ENCODE measurements around the gene AMOTL1. TPM values are rescaled to one million over a fixed set of nuclear protein-coding genes. Genes with fewer than 3 reads are reported as not detected.

The AMOTL1 gene
- total RNA-seq, 1 donor from 2014 or later = 45.6 TPM

GRCh38 chr11:94837317-94837716, 69.2 kb downstream of the AMOTL1 start:
- Mint-ChIP-seq H3K36me3 (ENCODE audit: low read depth) (peaks cover 13% of the 10 kb centered on the region), H3K4me1 (ENCODE audit: low read depth) (peaks cover 42% of the 10 kb centered on the region), H3K27ac (ENCODE audit: unreplicated experiment) (no peak overlapping the region), H3K27me3 (ENCODE audit: low read depth) (no peaks in the 10 kb centered on the region), H3K9me3 (ENCODE audit: low read depth) (no peaks in the 10 kb centered on the region), H3K4me3 (ENCODE audit: unreplicated experiment) (no peak overlapping the region)
- no peak for DNase-seq (ENCODE audit: low spot score)
- TF ChIP-seq CTCF (IDR thresholded peaks at IDR 0.05) = no peak

GRCh38 chr11:94838027-94838731, 70.0 kb downstream of the AMOTL1 start:
- Mint-ChIP-seq H3K36me3 (ENCODE audit: low read depth) (peaks cover 14% of the 10 kb centered on the region), H3K9me3 (ENCODE audit: low read depth) (no peaks in the 10 kb centered on the region), H3K27me3 (ENCODE audit: low read depth) (no peaks in the 10 kb centered on the region), H3K4me1 (ENCODE audit: low read depth) (peaks cover 42% of the 10 kb centered on the region), H3K27ac (ENCODE audit: unreplicated experiment) (no peak overlapping the region), H3K4me3 (ENCODE audit: unreplicated experiment) (no peak overlapping the region)
- DNase-seq (ENCODE audit: low spot score) = no peak
- no peak for TF ChIP-seq CTCF (IDR thresholded peaks at IDR 0.05)

- Mint-ChIP-seq H3K27ac (ENCODE audit: unreplicated experiment) (no peak overlapping the region), H3K9me3 (ENCODE audit: low read depth) (no peaks in the 10 kb centered on the region), H3K27me3 (ENCODE audit: low read depth) (no peaks in the 10 kb centered on the region), H3K4me1 (ENCODE audit: low read depth) (peaks cover 32% of the 10 kb centered on the region), H3K4me3 (ENCODE audit: unreplicated experiment) (no peak overlapping the region), H3K36me3 (ENCODE audit: low read depth) (peaks cover 9% of the 10 kb centered on the region)
- TF ChIP-seq CTCF (IDR thresholded peaks at IDR 0.05) = no peak
- DNase-seq (ENCODE audit: low spot score) = no peak
Observed at GRCh38 chr11:94840209-94840608, 72.1 kb downstream of the AMOTL1 start.

DNA sequence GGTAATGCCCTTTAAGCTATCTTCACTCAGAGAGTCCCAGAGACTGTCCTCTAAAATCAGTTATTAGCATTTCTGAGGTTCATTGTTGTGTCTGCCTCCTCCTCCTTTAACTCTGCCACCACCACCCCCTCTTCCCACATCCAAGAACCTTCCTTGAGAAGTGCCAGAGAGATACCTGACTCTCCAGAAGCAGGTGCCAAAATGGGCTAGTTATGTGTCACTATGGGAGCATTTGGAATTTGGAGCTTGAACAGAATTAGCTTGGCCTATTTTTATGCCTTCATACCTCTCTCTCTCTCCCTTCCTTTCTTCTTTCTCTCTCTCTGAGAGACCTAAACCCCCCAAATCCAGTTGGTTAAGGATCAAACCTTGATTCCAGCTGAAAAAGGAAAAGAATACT, 75.9 kb downstream of the AMOTL1 start:
- TF ChIP-seq CTCF (IDR thresholded peaks at IDR 0.05) = no peak
- H3K9me3 Mint-ChIP-seq (ENCODE audit: low read depth) = no peaks in the 10 kb centered on the region
- peaks cover 10% of the 10 kb centered on the region for H3K36me3 Mint-ChIP-seq (ENCODE audit: low read depth)
- H3K4me3 Mint-ChIP-seq (ENCODE audit: unreplicated experiment) = no peak overlapping the region
- peaks cover 35% of the 10 kb centered on the region for H3K4me1 Mint-ChIP-seq (ENCODE audit: low read depth)
- H3K27ac Mint-ChIP-seq (ENCODE audit: unreplicated experiment) = no peak overlapping the region
- no peaks in the 10 kb centered on the region for H3K27me3 Mint-ChIP-seq (ENCODE audit: low read depth)
- DNase-seq (ENCODE audit: low spot score) = no peak

DNA sequence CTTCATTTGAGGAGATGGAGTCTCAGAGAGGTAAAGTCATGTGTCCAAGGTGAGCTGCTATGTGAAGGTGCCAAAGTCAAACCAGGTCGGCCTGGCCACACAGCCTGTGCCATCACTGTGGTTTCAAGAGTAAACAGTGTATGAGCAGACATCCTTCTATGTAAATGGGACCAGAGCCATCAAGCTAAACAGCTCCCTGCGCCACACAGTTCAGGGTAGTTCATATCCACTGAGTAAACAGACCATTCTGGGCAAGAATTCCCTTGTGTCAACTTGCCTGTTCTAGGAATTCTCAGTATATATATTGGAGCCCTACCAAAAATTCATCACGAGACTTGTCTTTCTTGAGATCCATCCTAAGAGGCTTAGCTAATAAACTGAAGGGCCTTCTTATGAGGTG, 77.5 kb downstream of the AMOTL1 start:
- DNase-seq (ENCODE audit: low spot score) = no peak
- Mint-ChIP-seq H3K4me1 (ENCODE audit: low read depth) (peaks cover 28% of the 10 kb centered on the region), H3K27ac (ENCODE audit: unreplicated experiment) (peak overlapping the region; percentile 38), H3K36me3 (ENCODE audit: low read depth) (peaks cover 14% of the 10 kb centered on the region), H3K27me3 (ENCODE audit: low read depth) (no peaks in the 10 kb centered on the region), H3K9me3 (ENCODE audit: low read depth) (no peaks in the 10 kb centered on the region), H3K4me3 (ENCODE audit: unreplicated experiment) (no peak overlapping the region)
- TF ChIP-seq CTCF (IDR thresholded peaks at IDR 0.05) = no peak
